IPS-15b (cell line): ENCODE measurements around the gene DNAJC1.
"Not testable (repeated sequence)": the region's sequence is repeated elsewhere in the genome, so short reads cannot be mapped to it uniquely, and the experiment has no call there.

Experiments
- H3K27me3 ChIP-seq: one replicate; pipeline ENCODE4 v1.6.1; 2013; ENCODE audit warnings: low read length; ENCODE audit not compliant: control insufficient read depth, insufficient read depth
- H3K36me3 ChIP-seq: one replicate; pipeline ENCODE4 v1.6.1; 2013; ENCODE audit warnings: low read length; ENCODE audit not compliant: control insufficient read depth, insufficient read depth
- H3K4me1 ChIP-seq: one replicate; pipeline ENCODE4 v1.6.1; 2013; ENCODE audit warnings: mild to moderate bottlenecking, low read length; ENCODE audit not compliant: control insufficient read depth, insufficient read depth
- H3K4me3 ChIP-seq: one replicate; pipeline ENCODE4 v1.5.1; 2013; ENCODE audit warnings: low read depth, low read length
- H3K9ac ChIP-seq: one replicate; pipeline ENCODE4 v1.6.1; 2013; ENCODE audit warnings: low read depth, mild to moderate bottlenecking, low read length
- H3K9me3 ChIP-seq: one replicate; pipeline ENCODE4 v1.6.1; 2013; ENCODE audit warnings: mild to moderate bottlenecking, low read length; ENCODE audit not compliant: control insufficient read depth, insufficient read depth

DNAJC1 gene

DNA sequence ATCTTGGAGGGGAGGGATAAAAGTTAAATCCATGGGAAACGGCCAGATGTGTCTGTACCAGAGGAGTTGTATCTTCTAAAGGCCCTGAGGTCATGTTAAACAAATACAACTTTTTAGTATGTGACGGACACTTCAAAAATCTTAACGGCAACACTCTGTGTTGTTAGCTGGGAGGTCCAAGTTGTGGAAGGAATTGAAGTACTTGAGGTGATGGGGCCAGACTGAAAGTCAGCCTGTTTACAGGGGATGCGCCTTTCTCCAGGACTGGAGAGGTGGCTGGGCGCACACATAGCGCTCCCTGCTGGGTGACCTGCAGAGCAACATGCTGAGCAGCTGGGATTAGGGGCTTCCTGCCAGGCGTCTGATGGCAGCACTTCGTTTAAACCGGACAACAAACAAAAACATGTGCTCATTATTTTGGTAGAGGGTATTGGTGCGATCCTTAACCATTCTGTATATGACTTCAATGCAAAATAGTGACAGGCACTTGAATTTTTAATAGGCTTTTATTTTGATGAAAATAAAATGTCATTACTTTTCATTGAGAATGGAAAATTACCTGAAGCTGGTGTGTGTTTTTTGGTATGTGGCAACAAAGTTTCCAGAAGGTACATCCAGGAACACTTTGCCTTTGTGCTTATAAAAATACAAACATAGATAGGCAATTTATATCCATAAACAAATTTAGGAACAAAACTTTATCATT is 271.3 kb downstream of the DNAJC1 start:
- Histone ChIP-seq H3K9ac (no peak overlapping the region), H3K4me3 (no peak overlapping the region), H3K9me3 (no peaks in the 10 kb centered on the region), H3K36me3 (peaks cover 13% of the 10 kb centered on the region), H3K27me3 (no peaks in the 10 kb centered on the region), H3K4me1 (no peaks in the 10 kb centered on the region)

DNA sequence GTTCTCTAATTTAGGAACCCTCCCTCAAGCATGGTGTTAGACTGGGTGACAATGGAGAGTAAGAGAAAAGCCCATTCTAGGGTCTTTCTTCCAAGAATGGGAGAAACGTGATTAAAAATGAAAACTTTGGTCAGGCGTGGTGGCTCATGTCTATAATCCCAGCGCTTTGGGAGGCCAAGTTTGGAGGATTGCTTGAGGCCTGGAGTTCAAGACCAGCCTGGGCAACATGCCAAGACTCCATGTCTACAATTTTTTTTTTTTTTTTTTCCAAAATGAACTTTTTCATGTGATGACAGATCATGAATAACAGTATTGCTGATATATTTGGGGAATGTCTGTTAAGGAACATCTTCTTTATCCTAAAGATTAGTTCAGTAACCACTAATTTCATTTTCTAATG is 274.9 kb downstream of the DNAJC1 start:
- Histone ChIP-seq H3K4me1 (no peaks in the 10 kb centered on the region), H3K36me3 (no peaks in the 10 kb centered on the region), H3K9ac (no peak overlapping the region), H3K4me3 (no peak overlapping the region), H3K27me3 (no peaks in the 10 kb centered on the region), H3K9me3 (no peaks in the 10 kb centered on the region)

DNA sequence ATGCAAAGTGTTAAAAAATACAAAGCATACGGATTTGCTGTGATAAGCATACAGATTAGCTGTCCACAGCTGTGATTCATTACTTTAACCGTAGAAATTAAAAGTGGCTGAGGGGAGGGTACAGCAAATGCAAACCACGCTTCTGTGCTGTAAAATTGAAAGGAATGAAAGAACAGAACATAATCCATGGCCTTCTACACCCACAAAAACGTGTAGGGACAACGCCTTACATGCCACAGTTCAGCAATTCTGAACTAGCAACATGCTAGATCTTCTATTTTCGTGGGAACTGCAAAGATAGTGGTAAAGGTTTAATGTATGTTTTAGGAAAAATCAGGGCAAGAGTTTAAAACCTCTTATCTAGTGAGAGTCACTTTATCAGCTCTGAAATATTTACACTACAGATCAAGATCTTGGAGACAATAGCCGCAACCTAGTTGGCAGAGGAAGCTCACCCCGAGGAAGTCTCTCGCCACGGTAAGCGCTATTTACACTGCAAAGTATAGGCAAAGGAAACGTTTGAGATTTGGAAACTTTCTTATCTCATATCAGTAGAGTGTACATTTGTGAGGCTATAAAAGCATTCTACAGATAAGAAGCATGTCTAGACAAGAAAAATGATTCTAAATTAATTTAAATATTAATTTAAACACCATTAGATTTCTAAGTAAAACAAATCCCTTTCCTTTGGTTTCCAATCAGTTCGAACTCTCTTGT is 275.9 kb downstream of the DNAJC1 start:
- Histone ChIP-seq H3K9me3 (no peaks in the 10 kb centered on the region), H3K36me3 (no peaks in the 10 kb centered on the region), H3K4me1 (no peaks in the 10 kb centered on the region), H3K27me3 (no peaks in the 10 kb centered on the region), H3K9ac (no peak overlapping the region), H3K4me3 (no peak overlapping the region)

DNA sequence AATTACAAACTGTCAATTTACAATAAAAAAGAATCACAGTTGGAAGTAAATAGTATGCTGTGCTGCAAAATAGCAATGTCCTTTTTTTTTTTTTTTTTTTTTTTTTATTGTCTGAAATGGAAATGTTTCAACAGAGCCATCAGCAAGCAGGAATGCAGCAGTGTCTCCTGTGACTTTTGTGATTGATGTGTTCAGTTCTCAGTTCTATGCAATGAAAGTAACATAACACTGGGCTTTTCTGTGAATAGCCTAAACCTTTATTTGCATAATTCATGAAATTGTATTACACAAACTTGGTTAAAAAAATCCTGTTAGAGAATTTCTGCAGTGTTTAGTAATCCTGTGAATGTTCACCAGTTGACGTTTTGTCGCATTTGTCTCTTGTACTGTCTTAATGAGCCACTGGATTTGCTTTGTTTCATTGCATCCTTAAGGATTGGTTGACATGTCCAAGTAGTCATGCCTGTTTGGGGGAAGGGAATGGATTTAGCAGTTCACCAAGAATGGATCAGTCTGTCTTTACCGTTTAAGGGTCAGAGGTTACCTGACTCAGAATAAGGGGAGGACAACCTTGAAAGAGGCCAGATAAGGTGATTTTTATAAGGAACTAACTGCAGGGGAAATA is 276.8 kb downstream of the DNAJC1 start:
- Histone ChIP-seq H3K27me3 (no peaks in the 10 kb centered on the region), H3K4me3 (no peak overlapping the region), H3K9ac (no peak overlapping the region), H3K4me1 (no peaks in the 10 kb centered on the region), H3K9me3 (no peaks in the 10 kb centered on the region), H3K36me3 (no peaks in the 10 kb centered on the region)

DNA sequence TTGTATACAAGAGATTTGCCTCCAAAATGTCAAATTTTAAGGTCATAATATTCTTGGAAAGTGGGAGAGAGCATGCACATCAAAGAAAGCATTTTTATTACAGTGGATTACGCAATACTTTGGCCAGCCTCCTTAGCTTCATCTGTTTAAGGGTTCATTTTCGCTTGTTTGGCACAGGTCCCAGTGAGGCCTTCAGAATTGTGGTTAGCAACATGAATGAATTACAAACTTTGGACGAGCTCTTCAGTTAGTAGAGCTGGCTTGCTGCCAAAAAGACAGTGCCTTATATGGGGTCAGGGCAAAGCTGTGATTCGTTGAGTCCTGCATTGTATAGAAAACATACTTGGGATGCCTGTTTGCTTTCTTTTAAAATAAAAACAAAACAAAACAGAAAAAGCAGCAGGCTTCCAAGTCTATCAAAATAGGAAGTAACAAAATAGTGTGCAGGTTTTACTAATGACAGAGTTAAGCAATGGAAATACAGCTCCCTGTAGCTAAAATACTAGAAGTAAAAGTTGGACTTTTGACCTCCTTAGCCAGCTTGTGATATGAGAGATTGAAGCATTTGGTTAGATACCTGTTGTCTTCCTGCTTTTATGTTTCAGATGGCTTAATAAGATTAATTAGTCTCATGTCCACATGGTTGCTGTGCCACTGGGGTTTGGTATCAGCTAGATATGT is 278.7 kb downstream of the DNAJC1 start:
- Histone ChIP-seq H3K9ac (no peak overlapping the region), H3K4me1 (peaks cover 6% of the 10 kb centered on the region), H3K27me3 (no peaks in the 10 kb centered on the region), H3K4me3 (no peak overlapping the region), H3K36me3 (no peaks in the 10 kb centered on the region), H3K9me3 (no peaks in the 10 kb centered on the region)

DNA sequence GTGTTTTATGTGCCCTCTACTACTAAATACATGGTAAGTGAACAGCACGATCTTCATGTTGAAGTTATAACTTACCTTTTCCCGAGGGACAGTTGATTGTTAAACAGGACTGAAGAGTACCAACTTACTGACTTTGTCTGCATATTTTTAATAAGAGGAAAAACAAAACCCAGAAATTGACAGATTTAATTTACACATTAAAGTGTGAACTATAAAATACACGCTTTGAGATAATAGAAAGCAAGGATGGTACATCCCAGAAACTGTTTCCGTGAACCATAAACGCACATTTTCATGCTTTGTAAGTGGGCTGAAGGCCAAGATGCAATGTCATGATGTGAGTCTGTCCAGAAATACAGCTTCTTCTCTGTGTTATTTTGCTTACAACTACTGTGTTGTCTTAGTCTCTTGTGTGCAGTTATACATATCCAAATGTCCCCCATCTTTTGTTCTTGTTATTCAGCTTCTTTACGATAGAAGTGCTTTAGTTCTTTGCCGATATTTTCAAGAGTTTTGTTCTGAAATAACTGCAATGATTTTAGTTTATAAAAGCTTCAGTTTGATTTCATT is 279.4 kb downstream of the DNAJC1 start:
- Histone ChIP-seq H3K27me3 (no peaks in the 10 kb centered on the region), H3K9me3 (no peaks in the 10 kb centered on the region), H3K4me1 (peaks cover 8% of the 10 kb centered on the region), H3K36me3 (no peaks in the 10 kb centered on the region), H3K4me3 (no peak overlapping the region), H3K9ac (no peak overlapping the region)

DNA sequence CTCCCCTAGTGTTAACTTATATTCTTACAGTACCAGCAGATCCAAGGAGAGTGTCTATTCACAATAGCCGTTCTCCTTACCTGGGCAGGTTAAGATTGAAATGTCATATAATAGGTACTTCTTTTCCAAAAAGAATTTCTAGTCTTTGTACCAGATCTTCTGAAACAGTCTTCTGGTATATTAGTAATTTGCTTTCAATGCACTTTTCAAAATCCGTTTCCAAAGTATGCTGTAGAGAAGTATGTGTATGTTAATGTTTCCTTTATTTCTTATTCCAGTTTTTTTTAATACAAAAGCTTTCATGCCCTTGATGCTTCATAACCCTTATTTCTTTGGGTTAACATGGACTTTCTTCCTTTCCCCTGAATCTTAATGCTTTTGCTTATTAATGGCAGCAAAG is 281.3 kb downstream of the DNAJC1 start:
- Histone ChIP-seq H3K9ac (no peak overlapping the region), H3K27me3 (no peaks in the 10 kb centered on the region), H3K36me3 (no peaks in the 10 kb centered on the region), H3K4me3 (no peak overlapping the region), H3K4me1 (peaks cover 8% of the 10 kb centered on the region), H3K9me3 (no peaks in the 10 kb centered on the region)

DNA sequence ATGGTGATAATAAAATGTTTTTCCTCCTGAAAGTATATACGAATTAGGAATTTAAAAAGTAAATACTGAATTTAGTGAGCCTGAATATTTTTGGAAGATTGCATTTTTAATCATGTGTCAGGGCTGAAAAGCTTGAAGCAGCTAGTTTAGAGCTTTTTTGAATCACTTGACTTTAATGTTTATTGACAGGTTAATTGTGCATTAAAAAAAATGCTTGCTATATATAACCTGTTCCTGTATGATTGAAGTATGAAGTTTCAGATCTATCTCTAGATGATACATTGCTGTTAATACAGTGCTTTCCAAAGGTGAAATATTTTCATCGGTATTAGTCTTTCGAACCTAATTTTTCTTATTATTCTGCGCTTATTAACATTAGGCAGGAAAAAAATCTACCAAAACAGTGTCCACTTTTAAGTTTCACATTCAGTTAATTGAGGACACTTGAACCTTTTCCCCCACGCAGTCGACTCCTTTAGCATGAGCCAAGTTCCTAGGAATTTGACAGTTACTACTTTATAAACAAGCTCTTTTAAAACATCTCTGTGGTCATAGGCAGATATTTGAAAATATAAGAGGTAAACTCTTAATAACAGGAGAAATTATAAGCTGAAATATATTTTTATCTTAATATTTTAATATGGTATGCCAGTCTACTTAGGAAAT is 282.4 kb downstream of the DNAJC1 start:
- Histone ChIP-seq H3K4me3 (no peak overlapping the region), H3K4me1 (peaks cover 8% of the 10 kb centered on the region), H3K9ac (no peak overlapping the region), H3K9me3 (no peaks in the 10 kb centered on the region), H3K27me3 (no peaks in the 10 kb centered on the region), H3K36me3 (no peaks in the 10 kb centered on the region)

DNA sequence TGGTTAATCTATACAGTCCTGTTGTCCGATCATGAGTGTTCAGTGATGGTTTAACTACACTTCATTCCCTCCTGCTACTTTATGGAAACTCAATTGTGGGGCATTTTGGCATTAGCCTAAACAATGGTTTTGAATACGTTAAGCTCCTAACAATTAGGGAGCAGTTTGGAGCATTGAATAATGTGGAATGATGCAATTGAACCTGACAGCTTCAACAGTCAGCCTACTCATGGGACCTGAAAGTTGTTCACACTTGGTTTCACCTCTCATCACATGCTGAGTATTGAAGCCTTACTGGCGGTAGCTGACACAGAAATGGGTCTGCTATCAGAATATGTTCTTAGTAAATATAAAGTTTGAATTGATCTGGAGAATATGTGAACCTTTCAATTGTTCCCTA is 283.4 kb downstream of the DNAJC1 start:
- Histone ChIP-seq H3K9ac (no peak overlapping the region), H3K36me3 (no peaks in the 10 kb centered on the region), H3K4me1 (peaks cover 8% of the 10 kb centered on the region)

DNA sequence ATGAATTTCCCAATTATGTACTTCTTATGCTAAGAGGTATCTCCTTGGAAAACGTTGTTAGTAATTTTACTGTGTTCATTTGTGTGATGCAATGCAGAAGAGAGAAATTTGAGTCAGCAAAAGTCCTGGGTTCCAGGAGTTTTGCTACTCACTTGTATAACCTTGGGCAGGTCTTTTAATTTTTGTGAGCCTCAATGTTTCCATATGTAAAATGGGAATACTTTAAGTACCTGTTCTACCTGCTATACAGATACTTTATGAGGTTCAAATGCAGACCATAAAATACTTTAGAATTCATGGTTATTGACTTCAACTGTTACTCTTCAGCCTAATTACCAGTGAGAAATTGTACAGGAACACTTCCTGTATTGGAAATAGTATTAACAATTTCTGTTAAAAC is 284.0 kb downstream of the DNAJC1 start:
- Histone ChIP-seq H3K4me3 (no peak overlapping the region), H3K9ac (no peak overlapping the region), H3K36me3 (no peaks in the 10 kb centered on the region), H3K27me3 (no peaks in the 10 kb centered on the region), H3K9me3 (no peaks in the 10 kb centered on the region), H3K4me1 (peaks cover 8% of the 10 kb centered on the region)

More for the DNA sequence above, 283.4 kb downstream of the DNAJC1 start:
- Histone ChIP-seq H3K4me3 (no peak overlapping the region), H3K27me3 (no peaks in the 10 kb centered on the region), H3K9me3 (no peaks in the 10 kb centered on the region)

DNA sequence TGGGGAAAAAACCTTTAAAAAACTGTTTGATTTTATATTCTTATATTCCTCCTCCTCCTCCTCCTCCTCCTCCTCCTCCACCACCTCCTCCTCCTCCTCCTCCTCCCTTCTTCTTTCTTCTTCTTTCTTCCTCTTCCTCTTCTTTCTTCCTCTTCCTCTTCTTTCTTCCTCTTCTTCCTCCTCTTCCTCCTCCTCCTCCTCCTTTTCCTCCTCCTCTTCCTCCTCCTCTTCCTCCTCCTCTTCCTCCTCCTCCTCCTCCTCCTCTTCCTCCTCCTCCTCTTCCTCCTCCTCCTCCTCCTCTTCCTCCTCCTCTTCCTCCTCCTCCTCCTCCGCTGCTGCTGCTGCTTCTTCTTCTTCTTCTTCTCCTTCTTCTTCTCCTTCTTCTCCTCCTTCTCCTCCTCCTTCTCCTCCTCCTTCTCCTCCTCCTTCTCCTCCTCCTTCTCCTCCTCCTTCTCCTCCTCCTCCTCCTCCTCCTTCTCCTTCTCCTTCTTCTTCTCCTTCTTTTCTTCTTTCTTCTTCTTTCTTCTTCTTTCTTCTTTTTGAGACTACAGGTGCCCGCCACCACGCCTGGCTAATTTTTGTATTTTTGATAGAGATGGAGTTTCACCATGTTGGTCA is 286.0 kb downstream of the DNAJC1 start:
- not testable (repeated sequence) for H3K27me3 ChIP-seq, H3K9me3 ChIP-seq, H3K36me3 ChIP-seq, H3K4me1 ChIP-seq, H3K9ac ChIP-seq, H3K4me3 ChIP-seq
